AG04449 (cell line): ENCODE data around the gene ATIC.

Experiments
- CTCF ChIA-PET: fragments of 350-600 bp; formaldehyde crosslinking; extraction: SDS; loops from one replicate; lab custom pipeline; 2021; ENCODE audit warnings: antibody characterized with exemption; lab: Yijun Ruan, JAX
- POLR2A ChIA-PET: fragments of 400-600, 350-600 bp; formaldehyde crosslinking; extraction: SDS; loops from one replicate; lab custom pipeline; 2020; ENCODE audit warnings: antibody characterized with exemption, inconsistent platforms; lab: Yijun Ruan, JAX
- DNase-seq: peaks from one replicate; pipeline ENCODE4 v3.0.0-alpha.2; 2010; ENCODE audit warnings: low read depth, low spot score
- H3K4me3 ChIP-seq: 2 replicates; pipeline ENCODE4 v1.5.1; 2011; ENCODE audit warnings: low read depth, mild to moderate bottlenecking, control low read depth, low read length
- TF ChIP-seq, protein P1 (sequence below): IDR thresholded peaks from one replicate; pipeline ENCODE4 v1.5.1; 2011; ENCODE audit warnings: mild to moderate bottlenecking, moderate library complexity, low read length, control low read depth, inconsistent platforms; ENCODE audit not compliant: insufficient read depth; ENCODE audit errors: missing control alignments

Gene ATIC

DNA sequence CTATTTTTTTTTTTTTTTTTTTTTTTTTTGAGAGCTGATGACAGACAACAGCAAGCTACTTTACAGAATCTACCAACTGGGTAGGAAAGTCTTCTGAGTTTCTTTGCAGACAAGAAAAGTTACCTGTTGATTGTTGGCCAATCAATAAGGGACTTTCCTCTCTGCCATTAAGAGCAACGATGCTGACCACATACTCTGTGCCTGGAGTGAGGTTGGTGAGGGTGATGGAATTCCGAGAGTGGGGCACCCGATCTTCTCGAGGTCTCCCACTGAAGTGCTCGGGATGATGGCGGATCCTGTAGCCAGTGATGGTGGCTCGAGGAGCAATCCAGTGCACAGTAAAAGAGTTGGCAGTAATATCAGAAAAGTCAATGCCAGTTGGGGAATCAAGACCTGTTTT lies 74.7 kb downstream of the ATIC start:
- POLR2A ChIA-PET, result interaction anchor here (0.6 to 0.7 kb wide), 2 partner anchors 88 to 214 kb away, joined by 3 to 4 read pairs; no protein-coding TSS in a partner anchor
- CTCF ChIA-PET, result interaction anchor here (0.8 kb wide), 1 partner anchor 9 kb away, joined by 3 read pairs; no protein-coding TSS in a partner anchor

DNA sequence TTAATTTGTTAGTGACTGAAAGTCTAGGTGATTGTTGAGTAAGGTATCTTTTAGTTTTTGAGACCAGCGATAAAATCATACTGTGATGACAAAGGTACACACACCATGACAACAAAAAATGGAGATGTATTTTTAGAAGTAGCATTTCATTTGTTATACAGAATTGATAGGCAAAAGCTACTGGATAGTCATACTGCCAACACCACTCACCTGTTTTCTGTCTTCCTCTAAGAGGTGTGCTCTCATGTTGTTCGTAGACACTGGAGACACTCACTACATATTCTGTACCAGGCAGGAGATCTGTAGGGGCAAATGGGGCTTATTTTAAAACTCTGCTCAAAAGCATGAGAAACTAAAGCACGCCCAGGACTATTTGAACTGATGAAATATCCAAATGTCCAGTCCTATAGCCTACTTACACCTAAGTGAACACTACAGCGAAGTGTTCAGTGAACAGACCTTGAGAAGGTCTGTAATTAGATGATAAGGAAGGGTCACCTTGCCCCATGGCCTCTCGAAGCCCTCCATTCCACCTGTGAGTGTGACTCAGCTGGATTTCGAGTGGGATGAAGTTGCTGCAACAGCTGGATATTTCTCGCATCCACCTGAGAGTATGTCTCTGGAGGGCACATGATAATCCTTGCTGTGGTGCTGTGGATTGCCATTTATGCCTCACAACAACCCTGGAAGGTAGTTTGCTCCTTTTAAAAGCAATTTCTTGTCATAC lies 76.3 kb downstream of the ATIC start:
- CTCF ChIA-PET, result no interaction called here
- DNase-seq, result no peak
- POLR2A ChIA-PET, result no interaction called here
- no peak overlapping the region for H3K4me3 ChIP-seq
- TF ChIP-seq, protein P1, sequence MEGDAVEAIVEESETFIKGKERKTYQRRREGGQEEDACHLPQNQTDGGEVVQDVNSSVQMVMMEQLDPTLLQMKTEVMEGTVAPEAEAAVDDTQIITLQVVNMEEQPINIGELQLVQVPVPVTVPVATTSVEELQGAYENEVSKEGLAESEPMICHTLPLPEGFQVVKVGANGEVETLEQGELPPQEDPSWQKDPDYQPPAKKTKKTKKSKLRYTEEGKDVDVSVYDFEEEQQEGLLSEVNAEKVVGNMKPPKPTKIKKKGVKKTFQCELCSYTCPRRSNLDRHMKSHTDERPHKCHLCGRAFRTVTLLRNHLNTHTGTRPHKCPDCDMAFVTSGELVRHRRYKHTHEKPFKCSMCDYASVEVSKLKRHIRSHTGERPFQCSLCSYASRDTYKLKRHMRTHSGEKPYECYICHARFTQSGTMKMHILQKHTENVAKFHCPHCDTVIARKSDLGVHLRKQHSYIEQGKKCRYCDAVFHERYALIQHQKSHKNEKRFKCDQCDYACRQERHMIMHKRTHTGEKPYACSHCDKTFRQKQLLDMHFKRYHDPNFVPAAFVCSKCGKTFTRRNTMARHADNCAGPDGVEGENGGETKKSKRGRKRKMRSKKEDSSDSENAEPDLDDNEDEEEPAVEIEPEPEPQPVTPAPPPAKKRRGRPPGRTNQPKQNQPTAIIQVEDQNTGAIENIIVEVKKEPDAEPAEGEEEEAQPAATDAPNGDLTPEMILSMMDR, result no peak

More for the DNA sequence above, 74.7 kb downstream of the ATIC start:
- TF ChIP-seq, protein P1, result no peak
- DNase-seq, result no peak
- H3K4me3 ChIP-seq, result no peak overlapping the region

DNA sequence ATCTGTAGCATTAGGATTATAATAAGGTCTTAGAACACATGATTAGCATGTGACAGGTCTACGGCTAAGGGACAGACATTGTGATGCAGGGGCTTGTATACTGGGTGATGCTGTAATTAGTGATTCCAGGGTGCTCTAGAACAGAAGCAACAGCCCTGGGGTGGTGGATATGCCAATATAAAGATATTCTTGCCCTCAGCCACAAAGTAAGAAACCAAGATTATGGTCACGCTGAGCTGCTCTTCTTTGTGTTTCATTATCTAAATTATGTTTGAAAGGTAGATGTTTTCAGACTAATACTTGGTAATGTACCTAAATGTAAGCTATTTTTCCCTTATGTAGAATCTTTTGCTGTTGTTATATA lies 78.7 kb downstream of the ATIC start:
- ChIA-PET POLR2A (no interaction called here), CTCF (interaction anchor here (0.7 kb wide), 1 partner anchor 540 kb away, joined by 3 read pairs; no protein-coding TSS in a partner anchor)
- no peak for DNase-seq
- TF ChIP-seq, protein P1, result no peak
- H3K4me3 ChIP-seq, result no peak overlapping the region

DNA sequence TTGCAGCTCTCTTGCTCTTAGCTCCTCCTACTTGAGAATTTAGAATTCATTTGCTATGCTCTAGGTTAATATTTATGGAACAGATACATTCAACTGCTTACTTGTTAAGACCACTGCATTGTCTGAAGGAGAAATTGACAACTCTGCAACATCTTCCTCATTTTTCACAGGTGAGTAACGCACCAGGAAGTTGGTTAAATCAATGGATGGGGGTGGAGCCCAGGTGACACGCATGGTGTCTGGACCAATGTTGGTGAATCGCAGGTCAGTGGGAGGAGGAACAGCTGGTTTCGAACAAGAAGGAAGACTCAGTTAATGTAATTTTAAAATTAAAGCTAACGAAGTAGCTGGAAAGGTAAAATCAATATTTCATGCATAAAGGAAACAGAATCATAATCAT lies 79.7 kb downstream of the ATIC start:
- CTCF ChIA-PET, result interaction anchor here (1.1 kb wide), 1 partner anchor 11 kb away, joined by 3 read pairs; no protein-coding TSS in a partner anchor
- no peak for DNase-seq
- POLR2A ChIA-PET, result no interaction called here

DNA sequence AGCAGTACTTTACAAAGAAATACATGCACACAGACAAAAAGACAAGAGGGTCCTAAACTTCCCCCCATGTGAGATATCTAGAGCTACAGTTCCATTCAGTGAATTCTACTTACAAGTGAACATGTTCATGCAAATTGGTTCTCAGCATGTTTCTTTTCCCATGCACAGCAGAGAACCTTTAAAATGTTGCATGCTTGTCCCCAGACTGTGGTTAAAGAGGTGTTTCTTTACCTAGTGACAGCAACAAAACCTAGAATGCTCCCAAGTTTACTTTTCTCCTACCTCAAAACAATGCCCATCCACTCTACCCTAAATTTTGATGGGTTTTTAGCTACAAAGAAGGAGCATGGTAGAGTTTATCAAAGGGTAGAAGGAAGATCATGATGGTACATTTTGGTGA lies 80.3 kb downstream of the ATIC start:
- no peak for DNase-seq
- H3K4me3 ChIP-seq, result no peak overlapping the region
- CTCF ChIA-PET, result interaction anchor here (1.1 kb wide), 1 partner anchor 12 kb away, joined by 3 read pairs; no protein-coding TSS in a partner anchor
- TF ChIP-seq, protein P1, result no peak
- POLR2A ChIA-PET, result interaction anchor here (0.6 kb wide), 1 partner anchor 15 kb away, joined by 3 read pairs; no protein-coding TSS in a partner anchor

More for the DNA sequence above, 79.7 kb downstream of the ATIC start:
- H3K4me3 ChIP-seq, result no peak overlapping the region
- TF ChIP-seq, protein P1, result no peak

DNA sequence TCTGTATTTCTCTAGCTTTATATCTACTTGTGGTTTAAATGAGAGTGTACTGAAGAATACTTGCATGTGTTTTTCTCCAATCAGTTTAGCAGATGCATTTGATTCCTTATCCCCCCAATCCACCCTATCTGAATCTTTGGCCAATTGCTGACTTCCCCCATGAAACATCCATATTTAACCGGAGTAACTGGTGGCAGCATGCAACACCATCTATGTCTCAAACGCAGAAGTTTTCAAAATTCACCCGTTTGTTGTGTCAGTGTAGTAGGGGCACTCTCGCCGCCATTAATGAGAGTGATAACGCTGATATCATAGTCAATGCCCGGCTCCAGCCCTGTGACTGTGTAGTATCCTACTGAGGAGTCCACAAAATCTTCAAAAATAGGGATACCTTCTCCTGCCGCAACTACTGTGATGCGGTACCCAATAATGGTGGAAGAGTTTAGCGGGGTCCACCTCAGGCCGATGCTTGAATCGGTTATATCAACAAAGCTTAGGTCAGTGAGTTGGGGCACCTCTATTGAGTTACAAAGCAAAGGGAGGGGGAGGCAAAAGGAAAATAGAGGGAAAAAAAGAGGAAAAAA lies 80.9 kb downstream of the ATIC start:
- no peak for DNase-seq
- TF ChIP-seq, protein P1, result no peak
- ChIA-PET POLR2A (interaction anchor here (0.6 kb wide), 1 partner anchor 16 kb away, joined by 3 read pairs; no protein-coding TSS in a partner anchor), CTCF (no interaction called here)
- no peak overlapping the region for H3K4me3 ChIP-seq
